ENCODE data around the gene CTU2. TPM values are rescaled to one million over a fixed set of nuclear protein-coding genes. Genes with fewer than 3 reads are reported as not detected.

The CTU2 gene
- total and polyA plus RNA-seq, 2 of the 8 experiments (the other 6 are each of a cell fraction or from before 2014, with no cell fraction given): 32.7 to 42.9 TPM

DNA sequence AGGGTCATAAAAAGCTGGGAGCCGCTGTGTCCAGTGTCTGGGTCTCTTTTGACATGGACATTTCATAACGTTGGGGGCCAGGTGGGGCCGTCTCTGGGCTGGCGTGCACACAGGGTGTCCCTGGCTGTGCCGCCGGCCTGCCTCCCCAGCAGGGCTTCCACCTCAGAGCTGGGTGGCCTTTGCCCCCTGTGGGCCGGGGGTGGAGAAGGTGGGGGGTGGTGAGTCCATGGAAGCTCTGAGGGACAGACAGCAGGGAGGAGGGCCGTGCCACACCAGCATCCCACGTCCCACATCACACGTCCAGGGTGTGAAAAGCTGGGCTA, 19.1 kb upstream of the CTU2 start (continued):
- TF ChIP-seq CHD7 (IDR thresholded peaks at IDR 0.05; ENCODE audit: insufficient replicate concordance, low read length) (no peak), PHF8 (conservative IDR thresholded peaks at IDR 0.05; ENCODE audit: low read depth, low read length) (no peak), JUND (IDR thresholded peaks at IDR 0.05; ENCODE audit: low read length) (no peak)
- TF ChIP-seq, protein P1, sequence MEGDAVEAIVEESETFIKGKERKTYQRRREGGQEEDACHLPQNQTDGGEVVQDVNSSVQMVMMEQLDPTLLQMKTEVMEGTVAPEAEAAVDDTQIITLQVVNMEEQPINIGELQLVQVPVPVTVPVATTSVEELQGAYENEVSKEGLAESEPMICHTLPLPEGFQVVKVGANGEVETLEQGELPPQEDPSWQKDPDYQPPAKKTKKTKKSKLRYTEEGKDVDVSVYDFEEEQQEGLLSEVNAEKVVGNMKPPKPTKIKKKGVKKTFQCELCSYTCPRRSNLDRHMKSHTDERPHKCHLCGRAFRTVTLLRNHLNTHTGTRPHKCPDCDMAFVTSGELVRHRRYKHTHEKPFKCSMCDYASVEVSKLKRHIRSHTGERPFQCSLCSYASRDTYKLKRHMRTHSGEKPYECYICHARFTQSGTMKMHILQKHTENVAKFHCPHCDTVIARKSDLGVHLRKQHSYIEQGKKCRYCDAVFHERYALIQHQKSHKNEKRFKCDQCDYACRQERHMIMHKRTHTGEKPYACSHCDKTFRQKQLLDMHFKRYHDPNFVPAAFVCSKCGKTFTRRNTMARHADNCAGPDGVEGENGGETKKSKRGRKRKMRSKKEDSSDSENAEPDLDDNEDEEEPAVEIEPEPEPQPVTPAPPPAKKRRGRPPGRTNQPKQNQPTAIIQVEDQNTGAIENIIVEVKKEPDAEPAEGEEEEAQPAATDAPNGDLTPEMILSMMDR (IDR thresholded peaks at IDR 0.05; ENCODE audit: control extremely low read depth in 1 of 3, insufficient read depth in 1 of 3, low read depth in 1 of 3, low read length in 3 of 3): no peak

All from H1 (cell line).